GM18498 (cell line): ENCODE results near the gene G3BP1.
"Not testable (repeated sequence)": the region's sequence is repeated elsewhere in the genome, so short reads cannot be mapped to it uniquely, and the experiment has no call there.

Experiments
- ATAC-seq: cut with Tn5 transposase; IDR thresholded peaks from one replicate; pipeline ENCODE4 v1.9.1; 2021; ENCODE audit warnings: mild to moderate bottlenecking, moderate library complexity; ENCODE audit not compliant: unreplicated experiment

Gene G3BP1

GRCh38 chr5:151751593-151751992 is 20.2 kb upstream of the G3BP1 start:
- ATAC-seq, result no peak

GRCh38 chr5:151755383-151755782 is 16.4 kb upstream of the G3BP1 start:
- no peak for ATAC-seq

GRCh38 chr5:151757233-151758140 is 14.3 kb upstream of the G3BP1 start:
- ATAC-seq, result peak; percentile 37

- peak; percentile 14 for ATAC-seq
Observed at GRCh38 chr5:151758141-151758429, 13.7 kb upstream of the G3BP1 start.

- ATAC-seq, result peak; percentile 91
Observed at GRCh38 chr5:151758430-151759241, 13.1 kb upstream of the G3BP1 start, which contains the start of gene ATOX1. TSS of gene ATOX1 (minus strand) at chr5:151758631. CDS start at chr5:151758551, 80 bp downstream.

GRCh38 chr5:151764801-151765200 is 7.0 kb upstream of the G3BP1 start:
- ATAC-seq, result no peak

GRCh38 chr5:151766975-151767374 is 4.8 kb upstream of the G3BP1 start:
- no peak for ATAC-seq

- peak; percentile 34 for ATAC-seq
Observed at GRCh38 chr5:151770383-151771258, 1.1 kb upstream of the G3BP1 start.

GRCh38 chr5:151772029-151772845 is 483 bp downstream of the G3BP1 start:
- peak; percentile 3 for ATAC-seq

GRCh38 chr5:151772846-151773561 is 1.2 kb downstream of the G3BP1 start:
- no peak for ATAC-seq

GRCh38 chr5:151773951-151774350 is 2.2 kb downstream of the G3BP1 start:
- ATAC-seq, result no peak

- no peak for ATAC-seq
Observed at GRCh38 chr5:151775025-151775606, 3.4 kb downstream of the G3BP1 start.

- ATAC-seq, result peak; percentile 36
Observed at GRCh38 chr5:151779531-151780125, 7.9 kb downstream of the G3BP1 start.

GRCh38 chr5:151780348-151780747 is 8.6 kb downstream of the G3BP1 start:
- ATAC-seq, result no peak

- ATAC-seq, result no peak
Observed at GRCh38 chr5:151781201-151781600, 9.4 kb downstream of the G3BP1 start.

GRCh38 chr5:151783664-151784063 is 11.9 kb downstream of the G3BP1 start:
- ATAC-seq, result not testable (repeated sequence)

GRCh38 chr5:151784141-151784540 is 12.4 kb downstream of the G3BP1 start:
- ATAC-seq, result no peak

- ATAC-seq, result no peak
Observed at GRCh38 chr5:151786468-151786867, 14.7 kb downstream of the G3BP1 start.

- no peak for ATAC-seq
Observed at GRCh38 chr5:151787817-151788216, 16.1 kb downstream of the G3BP1 start.
